HG03558 (cell line): ENCODE data around the gene LCMT2.
"Not testable (repeated sequence)": the region's sequence is repeated elsewhere in the genome, so short reads cannot be mapped to it uniquely, and the experiment has no call there.

Source experiments
- ATAC-seq: cut with Tn5 transposase; IDR thresholded peaks from one replicate; pipeline ENCODE4 v1.9.1; 2021; ENCODE audit warnings: moderate number of reproducible peaks; ENCODE audit not compliant: unreplicated experiment; ENCODE audit errors: extremely low read depth

Gene LCMT2

GRCh38 chr15:43316016-43316970 is 14.1 kb downstream of the LCMT2 start:
- no peak for ATAC-seq

GRCh38 chr15:43314171-43314570 is 16.2 kb downstream of the LCMT2 start:
- no peak for ATAC-seq

GRCh38 chr15:43312378-43312777 is 18.0 kb downstream of the LCMT2 start:
- ATAC-seq: no peak

GRCh38 chr15:43302205-43302817 is 28.1 kb downstream of the LCMT2 start, which contains the start of gene TGM7:
Gene TGM7 (minus strand): TSS chr15:43302255.
- ATAC-seq: no peak

GRCh38 chr15:43299884-43300283 is 30.5 kb downstream of the LCMT2 start:
- no peak for ATAC-seq

- no peak for ATAC-seq
These were observed 31.0 kb downstream of the LCMT2 start for GRCh38 chr15:43299411-43299810.

- ATAC-seq: no peak
These were observed 36.2 kb downstream of the LCMT2 start for GRCh38 chr15:43294091-43294706.

- no peak for ATAC-seq
These were observed 36.9 kb downstream of the LCMT2 start for GRCh38 chr15:43293432-43293831.

- ATAC-seq: no peak
These were observed 37.8 kb downstream of the LCMT2 start for GRCh38 chr15:43292375-43293078.

- not testable (repeated sequence) for ATAC-seq
These were observed 40.7 kb downstream of the LCMT2 start for GRCh38 chr15:43289656-43290055.

GRCh38 chr15:43287254-43287653 is 43.1 kb downstream of the LCMT2 start:
- no peak for ATAC-seq

GRCh38 chr15:43286074-43286473 is 44.3 kb downstream of the LCMT2 start:
- no peak for ATAC-seq

- ATAC-seq: no peak
These were observed 44.8 kb downstream of the LCMT2 start for GRCh38 chr15:43285609-43286037.

- ATAC-seq: no peak
These were observed 46.8 kb downstream of the LCMT2 start for GRCh38 chr15:43283526-43283925.

- no peak for ATAC-seq
These were observed 48.3 kb downstream of the LCMT2 start for GRCh38 chr15:43281926-43282602.

GRCh38 chr15:43280996-43281395 is 49.4 kb downstream of the LCMT2 start:
- no peak for ATAC-seq

- ATAC-seq: no peak
These were observed 50.9 kb downstream of the LCMT2 start for GRCh38 chr15:43279496-43279895.

- ATAC-seq: no peak
These were observed 51.5 kb downstream of the LCMT2 start for GRCh38 chr15:43278869-43279268.

- no peak for ATAC-seq
These were observed 52.5 kb downstream of the LCMT2 start for GRCh38 chr15:43277901-43278300.
